Measurements from ENCODE around the gene HOGA1. TPM values are rescaled to one million over a fixed set of nuclear protein-coding genes. Genes with fewer than 3 reads are reported as not detected.
"Not testable (repeated sequence)": the region's sequence is repeated elsewhere in the genome, so short reads cannot be mapped to it uniquely, and the experiment has no call there.

HOGA1 gene
- total RNA-seq, 2 donors from 2014 or later, result 0.15 TPM; not detected in 1

- ATAC-seq (peak; percentile 88), DNase-seq (peak; percentile 39 to 60)
- intact Hi-C loops (cut with DNase I, micrococcal nuclease), result no loop called here
These were observed 9.6 kb upstream of the HOGA1 start for GRCh38 chr10:97574374-97575126.

- intact Hi-C loops (cut with DNase I, micrococcal nuclease), result no loop called here
- DNase-seq (no peak), ATAC-seq (no peak)
These were observed 9.0 kb upstream of the HOGA1 start for GRCh38 chr10:97575127-97575668.

GRCh38 chr10:97576487-97576886 is 7.7 kb upstream of the HOGA1 start:
- ATAC-seq; intact Hi-C loops (cut with DNase I, micrococcal nuclease); DNase-seq: not testable (repeated sequence)

DNA sequence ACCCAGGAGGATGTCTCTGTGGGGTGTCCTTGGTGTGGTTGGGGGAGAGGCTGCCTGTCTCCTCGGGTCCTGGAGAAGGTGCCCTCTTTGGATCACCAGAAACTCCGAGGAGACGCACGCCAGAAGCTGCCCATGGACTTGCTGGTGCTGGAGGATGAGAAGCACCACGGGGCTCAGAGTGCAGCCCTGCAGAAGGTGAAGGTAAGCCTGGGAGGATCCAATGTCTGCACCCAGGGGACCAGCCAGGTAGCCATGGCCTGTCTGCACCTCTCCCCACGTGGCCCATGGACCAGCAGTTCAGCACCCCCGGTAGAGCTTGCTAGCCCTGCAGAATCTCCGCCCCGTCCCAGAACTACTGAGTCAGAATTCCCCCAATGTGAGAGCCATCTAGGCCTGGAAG is 6.5 kb upstream of the HOGA1 start:
- DNase-seq (no peak), ATAC-seq (no peak)
- intact Hi-C loops (cut with DNase I, micrococcal nuclease), result no loop called here

GRCh38 chr10:97578171-97578844 is 5.9 kb upstream of the HOGA1 start:
- DNase-seq (no peak), ATAC-seq (no peak)
- intact Hi-C loops (cut with DNase I, micrococcal nuclease), result no loop called here

DNA sequence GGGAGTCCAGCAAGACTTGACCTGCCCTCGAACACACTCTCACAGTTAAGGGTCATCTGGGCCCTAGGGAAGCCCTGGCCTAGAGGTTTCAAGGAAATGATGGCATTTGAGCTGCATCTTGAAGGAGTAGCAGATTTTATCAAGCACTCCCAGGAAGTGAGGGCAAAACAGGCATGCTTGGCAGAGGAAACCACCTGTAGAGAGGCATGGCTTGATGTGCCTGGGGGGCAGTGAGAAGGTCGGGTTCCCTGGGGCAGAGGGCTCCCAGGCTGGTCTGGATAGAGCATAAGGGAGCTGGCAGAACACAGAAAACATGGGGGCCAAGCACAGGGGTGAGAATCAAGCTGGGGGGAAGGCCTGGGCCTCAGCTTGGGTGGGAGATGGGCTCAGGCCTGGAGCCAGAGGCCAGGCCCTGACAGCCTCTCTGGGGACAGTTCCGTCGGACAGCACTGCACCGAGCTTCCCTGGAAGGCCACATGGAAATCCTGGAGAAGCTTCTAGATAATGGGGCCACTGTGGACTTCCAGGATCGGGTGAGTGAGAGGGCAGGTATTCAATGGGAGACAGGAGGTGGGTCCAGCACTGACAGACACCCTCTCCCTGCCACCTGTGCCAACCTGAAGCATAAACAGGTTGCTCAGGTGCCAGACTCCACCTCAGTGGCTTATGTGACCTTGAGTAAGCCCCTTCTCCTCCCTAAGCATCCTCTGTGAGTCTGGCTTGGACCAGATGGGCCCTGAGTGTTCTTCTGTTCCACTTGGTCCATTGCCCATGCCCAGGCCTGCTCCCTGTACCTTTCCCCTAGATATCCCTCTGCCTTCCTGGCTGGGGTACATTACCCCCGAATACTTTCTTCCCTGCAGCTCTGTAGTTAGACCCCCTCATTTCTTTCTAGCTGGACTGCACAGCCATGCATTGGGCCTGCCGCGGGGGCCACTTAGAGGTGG is 3.5 kb upstream of the HOGA1 start:
- no peak for ATAC-seq
- DNase-seq, result no peak
- intact Hi-C loops (cut with DNase I, micrococcal nuclease), result no loop called here

DNA sequence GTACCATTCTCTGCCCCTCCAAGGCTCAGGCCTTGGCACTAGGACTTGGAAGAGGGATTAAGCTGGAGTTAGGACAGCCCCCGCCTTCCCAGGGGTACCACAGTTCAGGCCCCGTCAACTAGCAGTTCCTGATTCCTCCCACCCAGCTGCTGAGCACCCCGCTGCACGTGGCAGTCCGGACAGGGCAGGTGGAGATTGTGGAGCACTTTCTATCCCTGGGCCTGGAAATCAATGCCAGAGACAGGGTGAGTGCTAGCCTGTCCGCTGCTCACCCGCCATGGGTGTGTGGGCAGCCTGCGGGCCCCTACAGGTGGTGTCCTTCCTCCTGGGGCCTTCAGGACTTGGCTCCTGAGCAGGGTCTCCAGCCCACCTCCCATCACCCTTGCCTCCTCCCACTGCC is 2.0 kb upstream of the HOGA1 start:
- DNase-seq, result no peak
- ATAC-seq, result no peak
- intact Hi-C loops (cut with DNase I, micrococcal nuclease), result no loop called here

- intact Hi-C loops (cut with DNase I, micrococcal nuclease), result no loop called here
- ATAC-seq (no peak), DNase-seq (no peak)
These were observed 713 bp upstream of the HOGA1 start for GRCh38 chr10:97583476-97583875.

- no peak for DNase-seq
- ATAC-seq, result no peak
- intact Hi-C loops (cut with DNase I, micrococcal nuclease), result no loop called here
These were observed 729 bp downstream of the HOGA1 start for GRCh38 chr10:97584798-97585438.

- intact Hi-C loops (cut with DNase I, micrococcal nuclease), result no loop called here
- ATAC-seq (no peak), DNase-seq (no peak)
These were observed 1.2 kb downstream of the HOGA1 start for GRCh38 chr10:97585439-97585811.

DNA sequence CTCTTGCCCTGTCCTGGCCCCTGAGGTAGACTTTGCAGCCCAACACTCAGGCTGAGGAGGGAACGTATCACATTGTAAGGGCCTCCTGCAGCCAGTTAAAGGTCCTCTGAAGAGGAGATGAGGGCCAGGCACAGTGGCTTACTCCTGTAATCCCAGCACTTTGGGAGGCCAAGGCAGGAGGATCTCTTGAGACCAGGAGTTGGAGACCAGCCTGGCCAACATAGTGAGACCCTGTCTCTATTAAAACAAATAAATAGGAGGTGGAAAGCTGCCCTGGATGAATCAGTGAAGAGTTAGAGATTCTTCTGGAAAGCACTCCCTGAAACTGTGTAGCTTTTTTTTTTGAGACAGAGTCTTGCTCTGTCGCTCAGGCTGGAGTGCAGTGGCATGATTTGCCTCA is 3.0 kb downstream of the HOGA1 start:
- no peak for DNase-seq
- intact Hi-C loops (cut with DNase I, micrococcal nuclease), result no loop called here
- ATAC-seq, result no peak

DNA sequence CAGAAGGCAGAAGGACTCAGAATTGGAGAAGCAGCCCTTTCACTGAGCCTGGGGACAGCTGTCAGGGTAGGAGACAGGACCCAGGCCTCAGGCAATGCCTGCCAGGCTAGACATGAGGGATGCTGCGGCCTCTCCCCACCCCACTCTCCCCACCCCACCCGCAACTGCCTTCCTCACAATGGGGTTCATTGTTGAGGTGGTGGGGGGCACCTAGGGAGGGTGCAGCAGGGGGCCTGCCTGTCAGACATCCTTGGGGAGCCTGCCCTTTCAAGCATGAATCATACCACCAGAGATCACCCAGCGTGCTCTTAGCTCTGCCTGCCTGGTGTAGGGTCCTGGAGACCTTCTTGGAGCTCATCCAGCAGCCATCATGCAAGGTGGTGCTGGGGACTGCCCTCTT is 5.3 kb downstream of the HOGA1 start, which contains the start of gene C10orf62:
Gene C10orf62 (plus strand): TSS at position 243 of the 400 bp plus-strand sequence. CDS start 177 bp downstream, outside the sequence.
- intact Hi-C loops (cut with DNase I, micrococcal nuclease), result no loop called here
- DNase-seq (no peak), ATAC-seq (no peak)

DNA sequence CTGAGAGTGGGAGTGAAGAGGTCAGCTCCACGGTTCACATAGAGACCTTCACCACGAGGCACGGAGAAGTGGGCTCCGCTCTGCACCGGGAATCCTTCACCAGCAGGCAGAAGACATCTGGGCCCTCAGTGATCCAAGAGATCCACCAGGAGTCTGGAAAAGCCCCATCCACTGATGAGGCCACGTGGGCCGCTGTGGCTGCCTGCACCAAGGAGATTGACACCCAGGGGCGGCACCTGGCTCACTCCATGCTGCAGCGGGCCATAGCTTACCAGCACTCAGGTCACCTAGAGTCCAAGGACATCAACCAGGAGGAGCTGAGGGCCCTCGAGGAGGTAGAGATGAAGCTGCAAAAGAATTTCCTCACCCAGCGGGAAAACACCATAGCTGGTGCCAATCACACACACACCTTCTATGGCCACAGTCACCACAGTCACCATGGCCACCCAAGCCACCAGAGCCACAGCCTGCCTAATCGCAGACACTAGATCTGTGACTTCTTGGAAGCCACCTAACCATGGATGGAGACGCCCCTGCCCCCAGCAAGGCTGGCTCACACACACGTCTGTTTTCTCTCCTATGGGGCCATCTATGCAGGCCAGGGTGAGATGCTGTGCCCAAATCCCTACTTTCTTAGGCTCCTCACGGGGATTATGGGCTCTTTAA is 6.0 kb downstream of the HOGA1 start:
- intact Hi-C loops (cut with DNase I, micrococcal nuclease), result no loop called here
- no peak for ATAC-seq
- DNase-seq, result no peak

DNA sequence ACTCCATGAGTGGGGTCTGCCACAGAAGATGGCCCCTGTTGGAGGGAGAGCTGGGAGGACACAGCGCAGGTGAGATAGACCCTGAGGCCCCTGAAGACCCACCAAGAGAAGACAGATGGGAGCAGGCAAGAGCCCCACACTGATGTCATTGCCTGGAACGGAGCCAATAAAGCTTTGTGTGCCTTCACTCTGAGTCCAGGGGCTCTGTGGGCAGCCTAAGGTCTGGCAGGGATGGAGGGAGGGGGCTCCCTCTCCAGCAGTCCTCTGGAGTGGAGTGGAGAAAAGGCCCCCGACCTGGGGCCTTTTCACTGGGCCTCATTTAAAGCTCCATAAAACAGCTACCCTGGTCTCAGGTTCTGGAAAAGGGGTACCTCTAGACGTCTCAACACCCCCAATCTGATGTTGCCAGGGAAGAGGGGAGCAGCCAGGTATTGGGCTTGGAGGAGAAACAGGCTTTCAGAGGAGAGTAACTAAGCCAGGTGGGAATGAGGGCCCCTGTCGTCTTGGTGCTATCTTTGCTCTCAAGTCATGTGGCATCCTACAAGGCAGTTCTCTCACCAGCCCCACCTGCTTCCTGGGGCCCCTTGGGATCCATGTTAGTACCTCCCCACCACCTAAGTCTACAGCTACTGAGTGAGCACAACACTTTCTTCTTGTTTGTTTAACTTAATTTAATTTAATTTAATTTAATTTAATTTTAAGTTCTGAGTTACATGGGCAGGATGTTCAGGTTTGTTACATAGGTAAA is 6.7 kb downstream of the HOGA1 start:
- ATAC-seq, result no peak
- intact Hi-C loops (cut with DNase I, micrococcal nuclease), result no loop called here
- DNase-seq, result no peak

DNA sequence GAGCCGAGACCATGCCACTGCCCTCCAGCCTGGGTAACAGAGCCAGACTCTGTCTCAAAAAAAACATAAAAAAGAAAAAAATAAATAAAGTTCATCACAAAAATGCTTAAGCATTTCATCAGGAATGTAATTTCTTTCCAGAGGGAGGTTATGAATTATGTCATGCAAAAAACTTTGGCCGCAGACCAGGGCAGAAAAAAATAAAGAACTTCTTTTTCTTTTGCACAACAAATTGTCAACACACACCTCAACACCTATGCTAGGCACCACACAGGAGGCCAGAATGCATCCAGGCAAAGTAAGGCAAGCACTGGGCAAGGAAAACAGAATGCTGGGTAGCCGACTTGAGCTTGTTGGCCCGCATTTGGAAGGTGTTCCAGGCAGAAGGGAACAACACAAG is 9.2 kb downstream of the HOGA1 start:
- no peak for ATAC-seq
- no peak for DNase-seq
- intact Hi-C loops (cut with DNase I, micrococcal nuclease), result no loop called here

DNA sequence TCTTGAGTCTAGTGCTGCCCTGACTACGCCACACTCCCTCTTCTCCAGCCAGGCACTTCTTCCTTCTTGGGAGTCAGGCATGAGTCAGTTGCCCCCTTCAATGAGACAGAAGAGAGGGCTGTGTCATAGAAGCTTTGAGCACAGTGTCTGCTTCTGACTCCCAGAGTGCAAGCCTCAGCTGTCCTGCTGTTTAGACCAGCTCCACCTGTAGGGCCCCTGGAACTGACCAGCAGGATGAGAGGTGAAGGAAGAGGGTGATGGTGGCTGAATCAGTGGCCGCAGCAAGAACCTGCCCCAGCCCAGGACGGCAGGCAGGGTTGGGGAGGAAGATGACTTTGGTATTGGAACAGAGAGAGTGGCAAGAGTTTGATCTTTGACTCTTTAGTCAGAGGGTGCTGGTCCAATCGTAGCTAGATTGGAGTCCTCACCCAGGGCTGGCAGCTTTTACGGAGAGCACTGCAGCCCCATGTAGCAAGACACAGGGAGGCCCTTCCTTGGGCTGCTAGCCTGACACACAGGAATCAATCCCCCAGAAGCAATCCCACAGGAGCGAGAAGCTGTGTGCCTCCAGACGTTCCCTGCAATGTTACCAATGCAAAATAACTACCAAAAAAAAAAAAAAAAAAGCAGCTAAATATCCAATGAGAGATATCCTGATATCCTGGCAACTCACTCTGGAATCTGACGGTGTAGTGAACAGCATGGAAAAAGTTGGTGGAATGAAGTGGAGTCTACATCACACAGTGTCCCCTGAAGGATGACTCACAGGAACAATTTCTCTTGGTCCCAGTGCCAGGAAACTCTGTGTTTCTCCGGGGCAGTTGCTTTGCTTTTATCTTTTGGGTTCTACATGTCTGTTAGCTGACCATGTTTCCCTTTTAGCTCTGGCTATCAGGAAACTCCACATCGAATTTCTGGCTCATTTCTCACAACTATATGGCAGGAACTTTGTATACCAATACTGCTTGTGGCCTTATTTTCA is 12.2 kb downstream of the HOGA1 start:
- ATAC-seq, result no peak
- intact Hi-C loops (cut with DNase I, micrococcal nuclease), result no loop called here
- no peak for DNase-seq
